ENCODE data around the gene CKAP2L.

Gene CKAP2L

DNA sequence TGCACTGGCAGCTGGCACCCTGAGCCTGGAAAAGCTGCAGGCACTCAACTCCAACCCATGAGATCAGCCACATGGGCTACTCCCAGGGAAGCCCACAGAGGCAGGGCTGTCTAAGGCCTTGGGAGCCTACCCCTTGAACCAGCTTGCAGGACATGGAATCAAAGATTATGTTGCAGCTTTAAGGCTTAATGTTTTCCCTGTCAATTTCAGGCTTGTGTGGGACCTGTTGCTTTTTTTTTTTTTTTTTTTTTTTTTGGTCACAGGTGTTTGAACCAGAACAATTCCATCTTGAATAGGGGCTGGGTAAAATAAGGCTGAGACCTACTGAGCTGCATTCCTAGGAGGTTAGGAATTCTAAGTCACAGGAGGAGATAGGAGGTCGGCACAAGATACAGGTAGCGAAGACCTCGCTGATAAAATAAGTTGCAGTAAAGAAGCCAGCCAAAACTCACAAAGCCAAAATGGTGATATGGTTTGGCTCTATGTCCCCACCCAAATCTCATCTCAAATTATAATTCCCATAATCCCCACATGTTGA lies 27.4 kb upstream of the CKAP2L start:
- no peak for DNase-seq

DNA sequence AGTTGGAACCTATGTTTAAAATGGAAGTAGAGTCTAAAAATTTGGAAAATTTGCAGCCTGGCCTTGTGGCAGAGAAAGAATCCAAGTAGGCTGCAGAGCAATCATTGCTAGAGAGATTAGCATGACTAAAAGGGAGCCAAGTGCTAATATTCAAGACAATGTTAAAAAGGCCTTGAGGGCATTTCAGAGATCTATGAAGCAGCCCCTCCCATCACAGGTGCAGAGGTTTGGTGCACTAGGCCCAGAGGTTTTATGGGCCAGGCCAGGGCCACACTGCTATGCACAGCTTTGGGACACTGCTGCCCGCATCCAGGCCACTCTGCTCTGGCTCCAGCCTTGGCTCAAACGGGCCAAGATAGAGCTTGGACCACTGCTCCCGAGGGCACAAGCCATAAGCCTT lies 26.6 kb upstream of the CKAP2L start:
- DNase-seq, result no peak

DNA sequence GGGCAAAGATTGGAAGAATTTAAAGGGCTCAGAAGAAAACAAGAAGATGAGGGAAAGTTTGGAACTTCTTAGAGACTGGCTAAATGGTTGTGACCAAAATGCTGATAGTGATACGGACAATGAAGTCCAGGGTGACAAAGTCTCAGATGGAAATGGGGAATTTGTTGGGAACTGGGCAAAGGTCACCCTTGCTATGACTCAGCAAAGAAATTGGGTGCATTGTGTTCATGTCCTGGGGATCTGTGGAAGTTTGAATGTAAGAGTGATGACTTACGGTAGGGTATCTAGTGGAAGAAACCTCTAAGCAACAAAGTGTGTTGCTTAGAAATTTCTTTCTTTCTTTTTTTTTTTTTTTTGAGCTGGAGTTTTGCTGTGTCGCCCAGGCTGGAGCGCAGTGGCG lies 25.9 kb upstream of the CKAP2L start:
- DNase-seq, result no peak

DNA sequence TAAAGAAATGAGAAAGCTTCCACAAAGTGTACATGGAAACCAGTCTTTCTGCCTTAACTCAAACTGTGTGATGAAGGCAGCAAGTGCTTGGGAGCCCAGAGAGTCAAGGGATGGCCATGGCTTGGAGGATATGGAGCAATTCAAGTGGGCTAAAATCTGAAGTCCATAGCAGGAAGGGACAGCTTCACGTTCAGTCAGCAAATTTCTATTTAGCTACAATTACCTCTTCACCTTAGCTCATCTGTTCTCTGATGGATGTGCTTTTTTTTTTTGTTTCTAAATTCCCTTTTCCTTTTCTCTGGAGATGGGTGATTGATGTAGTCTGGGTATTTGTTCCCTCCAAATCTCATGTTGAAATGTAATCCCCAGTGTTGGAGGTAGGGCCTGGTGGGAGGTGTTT lies 24.8 kb upstream of the CKAP2L start:
- DNase-seq, result no peak

DNA sequence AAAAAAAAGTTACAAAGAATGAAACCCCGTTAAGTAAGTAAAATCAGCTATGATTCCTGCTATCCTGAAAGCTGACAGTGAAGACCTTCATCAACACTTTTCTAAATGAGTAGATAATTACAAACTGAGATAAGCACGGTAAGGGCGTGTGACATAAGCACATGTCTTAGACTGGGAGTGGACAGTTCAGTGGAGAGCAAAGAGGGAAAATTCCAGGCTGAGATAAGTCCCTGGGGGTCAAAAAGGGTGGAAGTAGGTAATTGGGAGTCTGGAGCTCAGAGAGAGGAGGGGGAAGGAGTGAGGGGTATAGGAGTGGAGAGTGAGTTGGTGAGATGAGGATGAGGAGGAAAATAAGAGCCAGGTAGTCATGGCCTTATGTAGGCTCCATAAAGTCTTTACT lies 24.2 kb upstream of the CKAP2L start:
- DNase-seq, result no peak

DNA sequence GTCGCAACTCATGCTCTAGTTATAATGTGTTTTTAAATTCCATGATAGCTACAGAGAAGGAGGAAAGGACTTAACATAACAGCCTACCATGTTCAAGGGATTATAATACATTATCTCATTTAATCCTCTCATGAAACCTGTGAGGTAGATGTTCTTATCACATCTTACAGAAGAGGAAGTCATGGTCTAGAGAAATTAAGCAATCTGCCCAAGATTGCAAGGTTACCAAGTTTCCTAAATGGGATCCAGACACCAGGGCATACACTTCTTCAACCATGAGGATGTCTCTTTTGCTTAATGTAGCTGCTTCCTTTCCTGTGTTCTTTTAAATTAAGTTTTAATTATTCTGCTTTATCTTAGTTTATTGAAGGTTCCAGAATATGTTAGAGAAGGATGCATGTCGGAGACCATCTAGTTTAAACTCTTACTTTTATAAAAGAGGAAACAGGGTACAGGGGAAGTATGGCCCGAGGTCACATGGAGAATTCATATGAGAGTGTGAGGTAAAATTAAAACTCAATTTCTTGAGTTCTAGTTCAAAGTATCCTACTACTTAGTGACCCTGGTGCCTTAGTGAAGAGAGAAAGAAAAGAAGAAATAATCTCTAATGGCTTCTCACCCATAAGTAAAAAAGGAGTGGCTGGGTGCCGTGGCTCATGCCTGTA lies 23.5 kb upstream of the CKAP2L start:
- DNase-seq, result peak; percentile 39

DNA sequence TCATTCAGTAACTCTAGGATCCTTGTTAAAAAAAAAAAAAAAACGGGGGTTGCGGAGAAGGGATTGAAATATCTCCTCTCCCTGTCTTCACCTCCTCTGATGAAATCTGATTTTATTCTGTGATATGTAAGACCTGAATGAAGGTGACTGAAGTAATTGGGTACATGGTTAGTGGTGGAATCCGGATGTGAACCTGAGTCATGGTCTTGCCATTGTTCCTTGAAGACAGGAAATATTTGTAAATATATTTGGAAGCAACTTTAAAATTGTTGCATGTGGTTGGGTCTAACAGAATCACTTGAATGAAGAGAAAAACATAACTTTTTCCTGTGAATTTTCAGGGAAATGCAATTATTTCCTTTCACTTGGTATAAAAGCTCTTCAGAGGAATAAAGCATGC lies 22.9 kb upstream of the CKAP2L start:
- DNase-seq, result no peak

DNA sequence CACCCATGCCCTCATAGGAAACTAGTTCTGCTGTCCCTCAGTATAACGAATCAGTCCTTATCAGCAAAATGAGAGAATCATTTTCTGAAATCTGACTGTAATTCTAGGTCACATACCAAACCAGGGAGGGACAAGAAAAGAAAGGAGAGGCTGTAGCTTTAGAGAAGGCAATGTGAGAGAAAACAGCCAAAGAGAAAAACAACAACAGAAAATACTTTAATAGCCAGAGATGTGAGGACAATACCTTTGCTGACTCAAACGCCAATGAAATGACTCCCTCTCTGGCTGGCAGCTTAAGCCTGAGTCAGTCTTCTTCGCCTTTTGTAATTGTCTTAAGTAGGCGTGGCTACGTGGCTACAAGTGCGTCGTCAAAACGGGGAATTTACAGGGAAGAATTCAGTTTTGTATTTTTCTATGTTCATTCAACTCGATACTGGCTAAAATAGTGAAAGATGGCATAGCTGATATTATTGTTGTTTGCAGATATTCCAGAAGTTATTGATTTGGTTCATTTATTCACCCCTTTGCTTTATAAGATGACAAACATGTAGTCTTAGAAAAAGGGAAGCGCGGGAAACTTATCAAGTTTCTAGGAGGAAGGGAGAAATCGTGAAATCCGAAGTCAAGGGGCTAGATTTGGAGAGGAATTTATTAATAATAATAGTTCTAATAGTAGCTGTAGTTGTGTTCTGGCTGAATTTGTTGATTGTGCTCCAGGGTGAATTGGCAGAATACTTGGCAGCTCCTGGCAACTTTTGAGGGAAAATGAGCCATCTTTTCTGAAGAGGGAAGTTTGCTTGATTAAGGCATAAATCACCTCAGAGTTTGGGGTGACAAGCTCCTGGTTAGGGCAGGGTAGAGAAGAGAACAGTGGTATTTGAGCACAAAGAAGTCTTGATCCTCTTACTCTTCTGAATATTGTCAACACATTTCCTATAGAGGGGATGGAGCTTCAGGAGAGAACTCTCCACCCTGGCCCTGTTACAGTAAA lies 20.1 kb upstream of the CKAP2L start, which contains the start of gene IL1A:
Gene IL1A, minus strand, starts transcription at position 295 of the 991 bp plus-strand sequence. CDS start 723 bp downstream, outside the sequence.
- DNase-seq, result peak; percentile 90

DNA sequence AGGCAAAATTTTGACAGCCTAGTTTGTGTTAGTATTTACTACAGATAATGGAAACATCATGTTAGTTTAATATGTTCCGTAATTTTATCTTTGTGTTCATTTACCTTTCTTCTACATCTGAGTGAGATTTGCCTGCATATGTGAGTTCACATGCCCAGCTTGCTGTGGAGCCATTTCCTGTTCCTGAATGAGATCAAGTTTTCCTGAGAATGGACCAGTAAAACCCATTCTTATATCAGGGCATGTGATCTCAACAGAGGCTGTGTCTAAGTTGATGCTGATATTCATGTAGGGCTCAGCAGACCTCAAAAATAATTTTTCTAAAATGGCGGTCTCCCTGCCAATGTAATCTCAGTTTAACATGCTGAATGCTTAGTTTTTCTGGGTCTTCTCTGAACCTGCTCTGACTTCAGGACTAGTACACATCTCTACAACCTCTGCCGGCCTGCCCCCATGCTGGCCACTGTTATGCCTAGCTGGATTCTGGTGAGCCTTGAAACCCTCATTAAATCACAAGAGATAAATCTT lies 18.8 kb upstream of the CKAP2L start:
- no peak for DNase-seq

DNA sequence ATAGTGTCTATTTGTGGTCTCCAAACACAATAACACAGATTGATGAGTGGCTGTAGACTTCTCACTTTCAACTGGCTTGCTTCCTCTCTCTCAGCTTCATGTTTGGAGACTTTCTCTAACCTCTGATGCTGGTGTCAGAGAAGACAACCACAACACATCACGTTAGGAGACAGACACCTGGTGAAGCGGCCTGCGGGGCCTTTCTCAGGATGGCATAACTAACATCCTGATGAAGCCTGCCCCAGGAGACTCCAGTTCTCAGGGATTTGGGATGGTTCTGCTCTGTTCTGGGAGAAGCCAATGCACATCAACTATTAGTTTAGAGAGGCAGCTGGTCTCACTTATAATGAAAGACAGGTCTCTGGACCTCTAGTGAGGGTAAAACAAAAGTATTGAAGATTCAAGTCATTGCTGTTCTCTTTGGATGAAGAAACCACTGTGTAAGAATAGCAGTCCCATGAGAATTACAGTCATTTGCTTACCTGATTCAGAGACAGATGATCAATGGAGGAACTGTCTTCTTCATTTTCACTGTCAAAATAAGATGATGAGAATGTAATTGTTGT lies 17.9 kb upstream of the CKAP2L start:
- no peak for DNase-seq

DNA sequence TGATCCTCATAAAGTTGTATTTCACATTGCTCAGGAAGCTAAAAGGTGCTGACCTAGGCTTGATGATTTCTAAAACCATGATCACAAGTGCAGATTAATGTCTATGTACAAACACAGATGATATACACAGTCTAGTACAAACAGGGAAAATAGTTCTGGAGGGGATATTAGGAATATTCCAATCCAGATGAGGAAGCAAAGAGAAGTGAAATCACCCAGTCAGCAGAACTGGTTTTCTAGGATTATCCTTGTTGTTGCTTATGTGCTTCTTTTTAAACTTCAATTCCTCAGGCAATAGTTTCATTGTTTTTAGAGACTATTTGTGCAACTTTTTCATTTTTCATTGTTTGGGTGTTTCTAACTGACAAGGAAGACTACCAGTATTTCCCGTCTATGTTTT lies 15.2 kb upstream of the CKAP2L start:
- no peak for DNase-seq

DNA sequence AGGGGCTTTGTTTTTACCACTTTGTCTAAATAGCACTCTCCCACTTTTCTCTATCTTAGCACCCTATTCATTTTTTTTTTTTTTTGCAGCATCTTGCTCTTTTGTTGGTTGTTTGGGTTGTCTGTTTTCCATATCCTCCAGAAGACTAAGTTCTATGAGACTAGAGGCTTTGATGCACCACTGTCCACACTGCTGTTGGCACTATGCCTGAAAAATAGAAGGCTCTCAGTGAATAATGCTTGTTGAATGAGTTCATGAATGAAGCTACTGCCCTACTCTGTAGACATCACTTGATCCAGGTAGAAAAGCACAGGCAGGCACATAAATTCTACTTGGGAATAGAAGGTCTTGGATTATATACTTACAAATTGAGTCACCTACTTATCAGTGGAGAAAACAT lies 12.6 kb upstream of the CKAP2L start:
- no peak for DNase-seq

DNA sequence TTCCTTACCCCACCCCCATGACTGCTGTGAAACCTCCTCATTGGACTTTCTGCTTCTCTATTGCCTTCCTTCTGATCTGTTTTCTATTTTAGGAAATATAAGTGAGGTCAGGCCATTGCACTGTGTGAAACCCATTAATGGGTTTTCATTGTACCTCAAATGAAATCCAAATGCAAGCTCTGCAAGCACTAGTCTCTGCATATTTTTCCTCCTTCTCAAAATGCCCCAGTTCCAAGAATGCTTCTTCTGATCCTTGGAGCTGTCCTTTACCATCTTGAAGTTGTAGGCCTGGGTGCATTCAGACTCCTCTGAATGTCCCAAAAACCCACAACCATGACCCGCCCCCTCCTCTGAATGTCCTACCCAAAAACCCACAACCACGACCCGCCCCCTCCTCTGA lies 11.7 kb upstream of the CKAP2L start:
- no peak for DNase-seq

DNA sequence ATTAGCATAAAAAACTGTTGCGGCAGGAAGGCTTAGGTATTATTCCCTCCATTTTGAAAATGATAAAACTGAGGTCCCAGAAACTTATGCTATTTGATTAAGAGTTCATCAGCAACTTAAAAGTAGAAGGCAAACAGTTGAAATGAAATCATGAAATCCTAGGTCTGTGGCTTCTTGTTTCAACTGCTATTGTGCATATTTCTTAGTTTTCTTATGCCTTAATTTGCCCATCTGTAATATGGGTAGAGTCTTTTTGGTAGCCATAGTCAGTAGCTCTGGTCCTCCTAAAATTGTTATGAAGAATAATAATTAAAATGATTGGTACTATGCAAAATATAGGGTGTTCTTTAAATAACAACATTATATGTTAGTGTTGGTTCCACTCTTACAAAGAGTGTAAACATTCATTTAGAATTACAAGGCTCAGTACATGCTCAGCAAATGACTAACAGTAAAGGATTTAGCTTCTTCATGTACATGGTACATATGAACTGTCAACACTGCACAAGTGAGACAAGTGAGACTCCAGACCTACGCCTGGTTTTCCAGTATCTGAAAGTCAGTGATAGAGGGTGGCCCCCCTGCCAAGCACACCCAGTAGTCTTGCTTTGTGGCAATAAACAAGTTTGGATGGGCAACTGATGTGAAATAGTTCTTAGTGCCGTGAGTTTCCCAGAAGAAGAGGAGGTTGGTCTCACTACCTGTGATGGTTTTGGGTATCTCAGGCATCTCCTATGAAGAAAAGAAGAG lies 10.3 kb upstream of the CKAP2L start:
- no peak for DNase-seq

DNA sequence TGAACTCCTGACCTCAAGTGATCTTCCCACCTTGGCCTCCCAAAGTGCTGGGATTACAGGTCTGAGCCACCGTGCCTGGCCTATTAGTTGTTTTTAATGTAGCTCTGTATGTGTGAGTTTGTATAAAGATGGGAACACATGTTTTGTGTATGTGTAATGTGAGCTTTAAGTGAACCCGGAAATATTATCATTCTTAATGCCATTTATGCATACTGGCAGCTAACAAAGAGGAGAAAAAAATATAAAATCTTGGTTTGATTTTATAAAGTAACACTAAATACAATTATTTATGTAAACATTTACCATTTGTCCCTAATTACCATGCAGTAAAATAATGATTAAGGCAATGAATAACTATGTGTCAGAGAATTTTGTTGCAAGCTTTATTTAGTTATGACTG lies 9.1 kb upstream of the CKAP2L start:
- DNase-seq, result no peak

DNA sequence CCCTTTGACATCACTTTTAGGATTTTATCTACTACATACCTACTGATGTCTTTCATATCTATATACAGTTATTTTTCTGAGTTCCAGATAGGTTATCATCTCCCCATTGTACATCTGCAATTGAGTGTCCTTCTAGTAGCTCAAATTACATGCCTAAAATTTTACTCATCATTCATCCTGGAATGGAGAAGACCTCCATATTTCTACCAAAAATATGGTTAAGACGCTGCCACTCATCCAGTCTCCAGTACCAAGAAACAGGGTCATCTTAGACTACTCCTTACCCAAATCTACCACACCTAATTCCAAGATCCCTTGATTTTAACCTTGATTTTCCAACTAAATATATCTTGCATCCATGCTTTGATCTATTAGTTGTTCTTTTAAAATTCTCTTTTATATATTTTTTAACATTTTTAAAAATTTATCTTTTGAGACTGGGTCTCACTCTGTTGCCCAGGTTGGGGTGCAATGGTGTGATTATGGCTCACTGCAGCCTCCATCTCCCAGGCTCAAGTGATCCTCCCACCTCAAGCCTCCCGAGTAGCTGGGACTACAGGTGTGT lies 8.6 kb upstream of the CKAP2L start:
- DNase-seq, result no peak

DNA sequence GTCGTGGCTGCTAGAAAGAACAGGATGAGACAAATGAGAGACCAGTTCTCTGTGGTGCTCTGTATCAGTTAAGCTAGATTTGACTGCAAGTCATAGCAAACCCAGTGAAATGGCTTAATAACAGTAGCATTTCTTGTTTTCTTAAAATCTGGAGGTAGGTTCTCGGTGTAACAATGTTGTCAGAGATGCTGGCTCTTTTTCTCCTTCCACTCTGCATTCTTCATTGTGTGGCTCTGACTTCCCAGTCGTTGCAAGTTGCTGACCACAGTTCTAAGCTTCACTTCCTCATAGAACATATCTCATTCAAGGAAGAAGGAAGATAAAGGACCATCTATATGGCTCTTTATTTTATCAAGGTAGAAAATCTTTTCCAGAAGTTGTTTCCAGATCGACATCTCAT lies 7.9 kb upstream of the CKAP2L start:
- DNase-seq, result peak; percentile 59

DNA sequence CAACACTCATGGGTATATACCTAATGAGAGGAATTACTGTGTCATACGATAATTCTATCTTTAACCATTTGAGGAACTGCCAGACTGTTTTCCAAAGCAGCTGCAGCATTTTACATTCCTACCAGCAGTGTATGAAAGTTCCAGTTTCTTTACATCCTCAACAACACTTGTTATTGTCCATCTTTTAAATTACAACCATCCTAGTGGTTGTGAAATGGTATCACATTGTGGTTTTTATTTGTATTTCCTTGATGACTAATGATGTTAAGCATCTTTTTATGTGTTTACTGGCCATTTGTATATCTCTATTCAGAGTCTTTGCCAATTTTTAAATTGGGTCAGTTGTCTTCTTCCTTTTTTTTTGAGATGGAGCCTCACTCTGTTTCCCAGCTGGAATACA lies 4.0 kb upstream of the CKAP2L start:
- no peak for DNase-seq

DNA sequence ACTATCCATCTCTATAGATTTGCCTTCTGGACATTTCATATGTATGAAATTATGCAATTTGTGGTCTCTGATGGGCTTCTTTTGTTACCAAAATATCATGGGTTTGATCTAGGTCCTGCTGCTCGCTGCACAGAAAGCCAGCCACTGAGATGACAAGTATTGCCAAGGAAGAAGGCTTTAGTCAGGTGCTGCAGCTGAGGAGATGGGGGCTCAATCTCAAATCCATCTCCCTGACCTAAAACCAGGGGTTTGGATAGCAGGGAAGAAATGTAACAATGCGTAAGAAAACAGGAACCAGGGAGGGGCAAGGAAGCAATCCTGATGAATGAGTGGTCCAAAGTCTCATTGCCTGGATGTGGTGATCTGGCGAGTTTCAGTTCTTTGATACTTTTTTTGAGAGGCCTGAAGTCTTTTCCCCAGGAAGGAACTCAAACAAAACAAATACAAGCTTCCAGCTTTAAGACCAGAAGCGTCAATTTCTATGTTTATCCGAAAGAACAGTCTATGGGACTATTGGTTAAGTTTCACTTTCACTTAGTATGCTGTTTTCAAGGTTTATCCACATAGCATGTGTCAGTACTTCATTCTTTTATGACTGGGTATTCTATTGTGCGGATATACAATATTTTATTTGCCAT lies 3.4 kb upstream of the CKAP2L start:
- peak; percentile 42 for DNase-seq

DNA sequence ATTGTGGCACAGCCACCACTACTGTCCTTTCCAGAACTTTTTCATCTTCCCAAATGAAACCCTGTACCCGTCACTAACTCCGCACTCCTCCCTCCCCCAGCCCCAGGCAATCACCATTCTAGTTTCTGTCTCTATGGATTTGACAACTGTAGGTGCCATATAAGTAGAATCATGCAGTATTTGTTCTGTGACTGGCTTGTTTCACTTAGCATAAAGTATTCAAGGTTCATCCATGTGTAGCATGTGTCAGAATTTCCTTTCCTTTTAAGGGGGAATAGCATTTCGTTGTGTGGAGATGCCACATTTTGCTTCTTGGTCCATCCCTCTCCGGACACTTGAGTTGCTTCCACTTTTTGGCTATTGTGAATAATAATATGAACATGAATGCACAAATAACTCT lies 842 bp upstream of the CKAP2L start:
- DNase-seq, result no peak

DNA sequence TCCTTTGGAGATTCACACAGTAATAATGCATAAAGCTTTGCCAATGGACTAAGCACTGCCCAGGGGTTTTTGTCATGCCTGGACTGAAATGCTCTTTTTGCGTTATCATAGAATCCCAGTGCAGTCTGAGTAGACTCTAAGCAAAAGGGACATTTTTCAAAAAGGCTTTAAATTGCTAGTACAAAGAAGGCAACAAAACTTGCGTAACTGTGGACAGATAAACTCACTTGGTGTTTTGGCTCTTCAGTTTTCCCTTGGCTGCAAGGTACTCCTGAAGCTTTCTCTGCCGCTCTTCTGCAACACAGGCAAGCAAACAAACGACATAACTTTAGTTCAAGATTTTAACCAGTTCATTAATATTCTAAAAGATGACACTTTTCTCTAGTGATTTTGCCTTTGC lies 2.1 kb downstream of the CKAP2L start:
- no peak for DNase-seq

DNA sequence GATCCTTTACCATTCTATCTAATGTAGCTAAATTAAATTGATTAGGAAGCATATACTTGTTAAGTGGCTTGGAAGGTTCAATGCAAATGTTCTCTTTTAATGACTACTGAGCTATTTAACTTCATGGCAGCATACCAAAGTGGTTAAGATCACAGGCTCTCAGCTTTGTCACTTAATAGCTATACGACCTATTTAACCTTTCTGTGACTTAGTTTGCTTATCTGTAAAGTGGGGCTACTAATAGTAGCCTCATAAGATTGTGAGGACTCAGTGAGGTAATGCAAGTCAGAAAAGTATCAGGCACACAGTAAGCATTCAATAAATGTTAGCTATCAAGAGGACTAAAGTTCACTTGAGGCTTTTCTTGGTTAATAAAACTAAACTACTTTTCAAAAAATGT lies 4.3 kb downstream of the CKAP2L start:
- DNase-seq, result no peak

Measured in suppressor macrophage treated with lipopolysaccharide for 4 hours (primary cell).